Prostate gland (tissue), 2 donors: Measurements from ENCODE around the gene PLEK.

ENCODE experiments used
- CTCF ChIP-seq, 4 experiments: fragments of 200-600 bp in 2 of 4; fragments of 450-650 bp in 2 of 4; sonication (generic) in 2 of 4; IDR thresholded peaks; 1 replicate in 3 of 4; 2 replicates in 1 of 4; pipeline ENCODE4 v1.5.1; 2016 to 2019; ENCODE audit warnings: antibody characterized with exemption in 4 of 4, mild to moderate bottlenecking in 2 of 4, moderate library complexity in 2 of 4
- POLR2A ChIP-seq: fragments of 450-650 bp; IDR thresholded peaks from one replicate; pipeline ENCODE4 v1.6.1; 2016; ENCODE audit warnings: antibody characterized with exemption, mild to moderate bottlenecking
- POLR2AphosphoS5 ChIP-seq: sonication (generic); formaldehyde crosslinking; IDR thresholded peaks from one replicate; pipeline ENCODE4 v1.6.1; 2017; ENCODE audit warnings: antibody characterized with exemption

- no peak for TF ChIP-seq CTCF (IDR thresholded peaks at IDR 0.05)
- TF ChIP-seq POLR2A = no peak
- no peak for TF ChIP-seq POLR2AphosphoS5
Measured at GRCh38 chr2:68418855-68419254, 53.8 kb downstream of the PLEK start.
